Osteocyte (in vitro differentiated cells): ENCODE results near the gene STC2. TPM values are rescaled to one million over a fixed set of nuclear protein-coding genes. Genes with fewer than 3 reads are reported as not detected.

Experiments
- DNase-seq: peaks from one replicate; pipeline ENCODE4 v3.0.0; 2021; ENCODE audit warnings: mixed read lengths; ENCODE audit not compliant: unreplicated experiment; ENCODE audit errors: extremely low spot score
- H3K27ac Mint-ChIP-seq: one replicate; pipeline ENCODE4 v1.8.0; 2021; ENCODE audit warnings: mild to moderate bottlenecking, mixed read lengths; ENCODE audit not compliant: unreplicated experiment
- H3K27me3 Mint-ChIP-seq: one replicate; pipeline ENCODE4 v1.8.0; 2021; ENCODE audit warnings: mixed read lengths; ENCODE audit not compliant: unreplicated experiment
- H3K36me3 Mint-ChIP-seq: one replicate; pipeline ENCODE4 v1.8.0; 2021; ENCODE audit warnings: mixed read lengths; ENCODE audit not compliant: unreplicated experiment
- H3K4me1 Mint-ChIP-seq: one replicate; pipeline ENCODE4 v1.8.0; 2021; ENCODE audit warnings: mixed read lengths; ENCODE audit not compliant: unreplicated experiment
- H3K4me3 Mint-ChIP-seq: one replicate; pipeline ENCODE4 v1.8.0; 2021; ENCODE audit warnings: mild to moderate bottlenecking, moderate library complexity, mixed read lengths; ENCODE audit not compliant: unreplicated experiment
- H3K9me3 Mint-ChIP-seq: one replicate; pipeline ENCODE4 v1.8.0; 2021; ENCODE audit warnings: mixed read lengths; ENCODE audit not compliant: unreplicated experiment
- CTCF ChIP-seq: fragments of 200-600 bp; sonication (generic); IDR thresholded peaks from 2 replicates; pipeline ENCODE4 v1.5.0; 2021; ENCODE audit warnings: antibody characterized with exemption, mild to moderate bottlenecking, moderate library complexity
- total RNA-seq: library from RNA; stranded (reverse); gene quantifications from 2 replicates; pipeline ENCODE4 v1.2.1, GENCODE V29; 2021

The STC2 gene
- total RNA-seq, 1 donor from 2014 or later, result 334 TPM

DNA sequence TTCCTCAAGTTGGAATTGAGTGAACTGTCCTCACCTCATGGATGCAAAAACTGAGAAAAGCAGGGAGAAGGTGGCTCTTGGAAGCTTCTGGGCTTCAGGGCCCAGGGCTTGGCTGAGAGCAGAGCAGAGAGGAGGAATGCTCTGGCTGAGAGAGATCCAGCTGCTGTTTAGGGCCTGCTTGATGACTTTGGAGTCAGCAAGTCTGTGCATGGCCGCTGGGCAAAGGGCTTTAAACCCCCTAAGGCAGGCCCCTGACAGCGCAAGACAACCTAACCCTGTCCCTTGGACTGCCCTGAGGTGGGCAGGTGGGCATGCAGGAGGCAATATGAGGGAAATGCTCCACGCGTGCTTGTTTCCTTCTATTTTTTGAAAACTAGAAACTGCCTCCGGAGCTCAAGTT lies 8.6 kb downstream of the STC2 start:
- DNase-seq, result no peak
- Mint-ChIP-seq H3K27me3 (no peaks in the 10 kb centered on the region), H3K27ac (peak overlapping the region; percentile 97), H3K4me3 (no peak overlapping the region), H3K9me3 (no peaks in the 10 kb centered on the region), H3K4me1 (peaks cover 98% of the 10 kb centered on the region), H3K36me3 (peaks cover 82% of the 10 kb centered on the region)
- TF ChIP-seq CTCF, result no peak

DNA sequence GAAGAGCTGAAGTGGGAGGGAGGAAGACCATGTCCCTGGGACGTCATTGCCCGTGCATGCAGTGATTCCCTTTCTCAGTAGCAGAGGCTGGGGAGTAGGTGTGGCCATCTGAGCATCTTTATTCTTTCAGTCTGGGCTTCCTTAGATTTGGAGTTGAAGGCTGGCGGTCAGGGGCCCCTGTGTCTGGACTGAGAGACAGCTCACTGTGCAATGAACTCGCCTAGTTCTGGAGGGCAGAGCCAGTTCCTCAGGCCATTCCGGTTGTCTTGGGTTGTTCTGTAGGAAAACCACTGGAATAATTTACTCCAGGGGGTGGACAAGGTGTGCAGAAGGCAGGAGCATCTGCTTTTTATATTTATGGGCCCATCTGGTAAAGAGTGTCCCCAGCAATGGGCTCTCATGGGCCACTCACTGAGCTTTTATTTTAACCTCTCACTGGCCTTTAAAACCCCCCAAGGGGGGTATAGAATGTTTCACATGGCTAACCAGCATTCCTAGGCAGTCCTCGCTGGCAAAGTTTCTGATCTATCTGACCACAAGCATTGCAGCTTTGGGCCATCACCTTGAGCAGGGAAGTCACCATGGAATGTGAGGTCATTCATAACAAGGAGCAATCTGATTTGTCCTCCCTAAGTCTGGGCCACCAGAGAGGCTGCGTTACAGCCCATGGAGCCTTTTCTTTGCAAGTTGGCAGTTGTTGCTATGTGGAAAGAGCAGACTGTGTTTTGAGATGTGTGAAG lies 9.2 kb downstream of the STC2 start:
- H3K4me1 Mint-ChIP-seq, result peaks cover 98% of the 10 kb centered on the region
- no peak for DNase-seq
- TF ChIP-seq CTCF, result no peak
- H3K4me3 Mint-ChIP-seq, result no peak overlapping the region
- no peaks in the 10 kb centered on the region for H3K27me3 Mint-ChIP-seq
- H3K27ac Mint-ChIP-seq, result peak overlapping the region; percentile 97
- peaks cover 76% of the 10 kb centered on the region for H3K36me3 Mint-ChIP-seq
- no peaks in the 10 kb centered on the region for H3K9me3 Mint-ChIP-seq

DNA sequence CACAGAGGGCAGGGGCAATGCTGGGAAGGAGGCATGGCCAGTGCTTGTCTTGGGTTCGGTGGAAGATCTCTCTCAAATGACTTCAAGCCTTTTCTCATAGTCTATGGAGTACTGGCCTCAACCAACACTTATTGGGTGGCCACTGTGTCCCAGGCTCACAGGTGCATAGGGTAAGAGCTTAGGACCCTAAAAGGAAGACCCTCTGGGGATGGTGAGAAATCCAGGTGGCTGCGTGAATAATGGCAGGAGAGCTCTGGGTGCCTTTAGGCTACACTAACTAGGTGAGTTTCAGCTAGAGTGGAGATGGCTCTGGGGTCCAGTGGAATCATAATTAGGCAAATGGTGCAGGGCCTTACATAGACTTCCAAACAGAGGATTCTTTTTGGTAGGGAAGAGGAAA lies 9.9 kb downstream of the STC2 start:
- no peak for TF ChIP-seq CTCF
- Mint-ChIP-seq H3K9me3 (no peaks in the 10 kb centered on the region), H3K4me3 (no peak overlapping the region), H3K4me1 (peaks cover 98% of the 10 kb centered on the region), H3K27me3 (no peaks in the 10 kb centered on the region), H3K27ac (peak overlapping the region; percentile 97), H3K36me3 (peaks cover 70% of the 10 kb centered on the region)
- DNase-seq, result no peak

GRCh38 chr5:173317852-173318251 lies 10.4 kb downstream of the STC2 start:
- Mint-ChIP-seq H3K27me3 (no peaks in the 10 kb centered on the region), H3K9me3 (no peaks in the 10 kb centered on the region), H3K36me3 (peaks cover 65% of the 10 kb centered on the region), H3K4me3 (peak overlapping the region; percentile 56), H3K27ac (peak overlapping the region; percentile 97), H3K4me1 (peaks cover 98% of the 10 kb centered on the region)
- TF ChIP-seq CTCF, result no peak
- no peak for DNase-seq

GRCh38 chr5:173317091-173317730 lies 11.0 kb downstream of the STC2 start:
- Mint-ChIP-seq H3K9me3 (no peaks in the 10 kb centered on the region), H3K4me3 (peak overlapping the region; percentile 56), H3K4me1 (peaks cover 98% of the 10 kb centered on the region), H3K36me3 (peaks cover 59% of the 10 kb centered on the region), H3K27ac (peak overlapping the region; percentile 97), H3K27me3 (no peaks in the 10 kb centered on the region)
- TF ChIP-seq CTCF, result no peak
- DNase-seq, result no peak
